ENCODE measurements around the gene CCDC146. TPM values are rescaled to one million over a fixed set of nuclear protein-coding genes. Genes with fewer than 3 reads are reported as not detected.
"Not testable (repeated sequence)": the region's sequence is repeated elsewhere in the genome, so short reads cannot be mapped to it uniquely, and the experiment has no call there.

CCDC146 gene
- total and polyA plus RNA-seq, 2 of the 8 experiments (the other 6 are each of a cell fraction or from before 2014, with no cell fraction given): 0.88 to 2.4 TPM

DNA sequence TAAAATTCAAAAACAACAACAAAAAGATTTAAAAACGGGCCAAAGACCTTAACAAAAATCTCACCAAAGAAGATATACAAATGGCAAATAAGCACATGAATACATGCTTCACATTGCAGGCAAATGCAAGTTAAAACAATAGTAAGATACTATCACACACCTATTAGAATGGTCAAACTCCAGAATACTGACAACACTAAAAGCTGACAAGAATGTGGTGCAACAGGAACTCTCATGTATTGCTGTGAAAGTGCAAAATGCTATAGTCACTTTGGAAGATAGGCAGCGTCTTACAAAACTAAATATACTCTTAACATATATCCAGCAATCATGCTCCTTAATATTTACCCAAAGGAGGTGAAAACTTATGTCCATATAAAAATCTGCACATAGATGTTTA lies 16.3 kb downstream of the CCDC146 start:
- H3K4me1 ChIP-seq (replicated peaks in 1 of 4; ENCODE audit: control insufficient read depth in 3 of 4, insufficient read depth in 4 of 4, low read length in 3 of 4); H4K91ac ChIP-seq (replicated peaks; ENCODE audit: insufficient read length, low read length); H3K18ac ChIP-seq (ENCODE audit: extremely low read depth, low read length); H2BK120ac ChIP-seq (replicated peaks; ENCODE audit: low read depth, low read length); H2AFZ ChIP-seq (ENCODE audit: low read length); H4K5ac ChIP-seq (ENCODE audit: insufficient read length, low read depth, low read length); DNase-seq (ENCODE audit: low read depth in 1 of 2, low spot score in 2 of 2); H2AK5ac ChIP-seq (ENCODE audit: low read depth, low read length); H2BK5ac ChIP-seq (ENCODE audit: low read depth, low read length); H3K9ac ChIP-seq (replicated peaks in 1 of 4; ENCODE audit: extremely low read depth in 1 of 4, low read depth in 3 of 4, low read length in 3 of 4); CTCF ChIA-PET (ENCODE audit: partially characterized antibody); H3K56ac ChIP-seq (replicated peaks; ENCODE audit: insufficient read length, low read depth, low read length); H3K4ac ChIP-seq (replicated peaks; ENCODE audit: insufficient read length, low read depth, low read length); H2BK12ac ChIP-seq (ENCODE audit: low read depth, low read length); H3K4me3 ChIP-seq (ENCODE audit: extremely low read depth in 1 of 4, insufficient read depth in 2 of 4, low read depth in 3 of 4, low read length in 4 of 4); POLR2A ChIA-PET (ENCODE audit: partially characterized antibody); H3K36me3 ChIP-seq (ENCODE audit: control insufficient read depth in 2 of 4, insufficient read depth in 4 of 4, low read length in 3 of 4); H3K23ac ChIP-seq (ENCODE audit: insufficient read length); H3K4me2 ChIP-seq (ENCODE audit: insufficient read depth in 1 of 2, low read depth in 2 of 2, low read length in 2 of 2); H2BK15ac ChIP-seq (ENCODE audit: low read length); H4K8ac ChIP-seq (ENCODE audit: extremely low read depth, insufficient read depth, low read length); H3K27ac ChIP-seq (ENCODE audit: low read depth, low read length); H3K14ac ChIP-seq (ENCODE audit: insufficient read length); H3K79me1 ChIP-seq (ENCODE audit: low read depth, low read length); FAIRE-seq; H2BK20ac ChIP-seq (ENCODE audit: low read length); H3K9me3 ChIP-seq (ENCODE audit: insufficient read depth in 2 of 2, low read depth in 1 of 2, low read length in 1 of 2); H3K27me3 ChIP-seq (replicated peaks in 1 of 4; ENCODE audit: control insufficient read depth in 3 of 4, extremely low read depth in 1 of 4, insufficient read depth in 3 of 4, low read length in 3 of 4); H3K23me2 ChIP-seq (ENCODE audit: low read depth, low read length); H3K79me2 ChIP-seq (ENCODE audit: control insufficient read depth in 1 of 2, insufficient read depth in 2 of 2, low read length in 2 of 2); H4K20me1 ChIP-seq (replicated peaks in 1 of 2; ENCODE audit: control insufficient read depth in 1 of 2, insufficient read depth in 2 of 2, low read length in 2 of 2): not testable (repeated sequence)
- 69% methylated on average over 2 of the region's 2 CpGs; no CpG with 5 or more reads in 1 of the 2 experiments for WGBS, 2 experiments (ENCODE audit: extremely low coverage in 1 of 2, insufficient coverage in 1 of 2, insufficient read length in 1 of 2, insufficient replicate concordance in 2 of 2, low coverage in 1 of 2, low lambda C conversion rate in 2 of 2, missing lambda C conversion rate in 1 of 2)

DNA sequence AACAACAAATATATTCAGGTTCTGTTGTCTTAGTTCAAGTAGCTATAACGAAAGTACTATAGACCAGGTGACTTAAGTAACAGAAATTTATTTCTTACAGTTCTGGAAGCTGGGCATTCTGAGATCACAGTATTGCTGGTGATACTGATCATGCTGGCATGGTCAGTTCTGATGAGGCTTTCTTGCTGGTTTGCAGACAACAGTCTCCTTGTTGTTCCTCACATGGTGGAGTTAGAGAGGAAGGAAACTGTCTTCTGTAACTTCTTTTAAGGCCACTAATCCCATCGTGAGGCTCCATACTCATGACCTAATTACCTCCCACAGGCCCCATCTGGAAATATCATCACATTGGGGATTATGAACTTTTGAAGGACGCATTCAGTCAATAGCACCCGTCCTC lies 17.9 kb downstream of the CCDC146 start:
- H3K36me3 ChIP-seq (ENCODE audit: control insufficient read depth in 2 of 4, insufficient read depth in 4 of 4, low read length in 3 of 4); H3K9ac ChIP-seq (replicated peaks in 1 of 4; ENCODE audit: extremely low read depth in 1 of 4, low read depth in 3 of 4, low read length in 3 of 4); H3K27me3 ChIP-seq (replicated peaks in 1 of 4; ENCODE audit: control insufficient read depth in 3 of 4, extremely low read depth in 1 of 4, insufficient read depth in 3 of 4, low read length in 3 of 4); H4K20me1 ChIP-seq (replicated peaks in 1 of 2; ENCODE audit: control insufficient read depth in 1 of 2, insufficient read depth in 2 of 2, low read length in 2 of 2); FAIRE-seq; H3K4me1 ChIP-seq (replicated peaks in 1 of 4; ENCODE audit: control insufficient read depth in 3 of 4, insufficient read depth in 4 of 4, low read length in 3 of 4); DNase-seq (ENCODE audit: low read depth in 1 of 2, low spot score in 2 of 2); H3K9me3 ChIP-seq (ENCODE audit: insufficient read depth in 2 of 2, low read depth in 1 of 2, low read length in 1 of 2); H3K23ac ChIP-seq (ENCODE audit: insufficient read length); H3K14ac ChIP-seq (ENCODE audit: insufficient read length); H2BK5ac ChIP-seq (ENCODE audit: low read depth, low read length); H3K79me2 ChIP-seq (ENCODE audit: control insufficient read depth in 1 of 2, insufficient read depth in 2 of 2, low read length in 2 of 2); CTCF ChIA-PET (ENCODE audit: partially characterized antibody); H4K91ac ChIP-seq (replicated peaks; ENCODE audit: insufficient read length, low read length); H3K4ac ChIP-seq (replicated peaks; ENCODE audit: insufficient read length, low read depth, low read length); H3K4me2 ChIP-seq (ENCODE audit: insufficient read depth in 1 of 2, low read depth in 2 of 2, low read length in 2 of 2); H3K56ac ChIP-seq (replicated peaks; ENCODE audit: insufficient read length, low read depth, low read length); H3K27ac ChIP-seq (ENCODE audit: low read depth, low read length); H2BK12ac ChIP-seq (ENCODE audit: low read depth, low read length); H2AFZ ChIP-seq (ENCODE audit: low read length); H2BK20ac ChIP-seq (ENCODE audit: low read length); H3K4me3 ChIP-seq (ENCODE audit: extremely low read depth in 1 of 4, insufficient read depth in 2 of 4, low read depth in 3 of 4, low read length in 4 of 4); H2BK15ac ChIP-seq (ENCODE audit: low read length); H4K8ac ChIP-seq (ENCODE audit: extremely low read depth, insufficient read depth, low read length); H3K18ac ChIP-seq (ENCODE audit: extremely low read depth, low read length); POLR2A ChIA-PET (ENCODE audit: partially characterized antibody); H4K5ac ChIP-seq (ENCODE audit: insufficient read length, low read depth, low read length); H3K23me2 ChIP-seq (ENCODE audit: low read depth, low read length); H3K79me1 ChIP-seq (ENCODE audit: low read depth, low read length); H2AK5ac ChIP-seq (ENCODE audit: low read depth, low read length); H2BK120ac ChIP-seq (replicated peaks; ENCODE audit: low read depth, low read length): not testable (repeated sequence)
- WGBS, 2 experiments (ENCODE audit: extremely low coverage in 1 of 2, insufficient coverage in 1 of 2, insufficient read length in 1 of 2, insufficient replicate concordance in 2 of 2, low coverage in 1 of 2, low lambda C conversion rate in 2 of 2, missing lambda C conversion rate in 1 of 2): 44% methylated on average over 2 of the region's 4 CpGs; no CpG with 5 or more reads in 1 of the 2 experiments

Measured in H1 (cell line).